ENCODE data around the gene SLC24A5.

The SLC24A5 gene

DNA sequence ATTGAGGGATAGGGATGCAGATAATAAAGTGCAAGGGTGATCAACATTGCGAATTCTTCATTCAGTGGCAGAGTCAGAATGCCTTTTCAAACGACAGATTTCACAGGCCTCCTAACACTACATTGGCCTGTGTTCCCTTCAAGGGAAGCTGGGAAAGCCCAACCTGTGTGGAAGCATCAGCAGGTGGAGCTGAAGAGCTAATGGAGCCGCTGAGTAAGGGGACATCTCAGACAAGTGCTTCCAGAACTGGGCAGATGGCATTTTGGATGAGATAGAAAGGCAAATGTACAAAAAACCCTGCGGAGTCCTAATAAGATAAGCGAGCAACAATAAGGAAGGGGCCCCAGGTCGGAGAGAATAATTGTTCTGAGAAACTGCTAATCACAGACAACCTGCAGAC is 8.5 kb upstream of the SLC24A5 start:
- no peak for DNase-seq (ENCODE audit: low read depth)

DNA sequence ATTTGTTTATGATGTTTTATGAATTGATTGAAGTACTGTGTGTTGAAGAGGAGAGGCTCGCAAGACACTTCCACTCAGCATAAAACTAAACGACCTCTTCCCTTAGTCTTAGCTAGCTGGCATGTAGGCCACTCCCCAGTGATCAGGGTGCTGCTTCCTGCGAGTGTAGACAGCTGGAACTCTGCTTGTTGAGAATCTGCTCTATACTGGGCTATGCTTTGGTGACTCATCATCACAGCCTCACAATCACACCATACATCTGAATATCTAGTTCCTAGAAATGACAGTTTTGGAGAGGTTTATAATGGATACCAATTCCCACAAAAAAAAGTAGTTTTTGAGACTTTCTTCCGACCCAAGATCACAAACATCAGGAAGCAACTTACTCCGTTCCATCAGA is 1.5 kb upstream of the SLC24A5 start:
- DNase-seq (ENCODE audit: low read depth), result no peak

GRCh38 chr15:48121849-48122248 is 1.1 kb downstream of the SLC24A5 start:
- DNase-seq (ENCODE audit: low read depth), result no peak

- DNase-seq (ENCODE audit: low read depth), result no peak
Observed at GRCh38 chr15:48126667-48127355, 6.0 kb downstream of the SLC24A5 start.

- no peak for DNase-seq (ENCODE audit: low read depth)
Observed at GRCh38 chr15:48131324-48131723, 10.5 kb downstream of the SLC24A5 start.

DNA sequence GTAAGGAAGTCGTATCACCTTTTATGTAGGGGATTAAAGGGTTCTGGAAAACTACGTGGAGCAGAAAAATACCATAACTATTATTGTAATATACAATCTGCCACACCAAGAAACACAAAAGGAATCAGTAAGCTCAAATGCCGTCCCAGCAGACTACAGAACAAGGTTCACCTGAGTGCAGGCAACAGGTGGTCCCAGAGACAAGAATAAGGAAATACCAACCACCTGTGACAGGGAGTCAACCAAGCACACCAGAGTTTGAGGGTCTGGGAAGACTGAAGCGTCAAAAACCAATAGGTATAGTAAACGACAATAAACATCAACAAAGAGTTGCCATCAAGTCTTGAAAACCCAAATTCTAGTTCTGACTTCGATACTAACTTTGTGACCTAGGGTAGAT is 12.1 kb downstream of the SLC24A5 start:
- no peak for DNase-seq (ENCODE audit: low read depth)

DNA sequence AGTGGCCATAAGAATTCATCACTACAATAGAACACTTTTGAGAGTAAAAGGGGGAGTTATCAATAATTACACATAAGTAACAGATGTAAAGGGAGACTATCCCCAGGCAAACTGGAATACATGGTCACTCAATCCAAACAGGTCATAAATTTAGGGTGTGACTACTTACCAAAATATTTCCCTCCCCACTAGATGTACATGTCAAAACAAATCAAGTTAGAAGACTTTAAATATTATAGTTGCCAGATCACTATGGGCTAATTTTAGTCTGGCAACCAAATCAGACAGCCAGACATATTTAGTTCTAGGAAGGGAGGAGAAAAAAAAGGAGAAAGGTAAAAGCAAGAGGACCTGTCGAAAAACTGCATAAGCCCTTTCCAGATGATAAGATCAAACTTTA is 23.1 kb downstream of the SLC24A5 start:
- DNase-seq (ENCODE audit: low read depth), result no peak

GRCh38 chr15:48144889-48145288 is 24.1 kb downstream of the SLC24A5 start:
- DNase-seq (ENCODE audit: low read depth), result no peak

DNA sequence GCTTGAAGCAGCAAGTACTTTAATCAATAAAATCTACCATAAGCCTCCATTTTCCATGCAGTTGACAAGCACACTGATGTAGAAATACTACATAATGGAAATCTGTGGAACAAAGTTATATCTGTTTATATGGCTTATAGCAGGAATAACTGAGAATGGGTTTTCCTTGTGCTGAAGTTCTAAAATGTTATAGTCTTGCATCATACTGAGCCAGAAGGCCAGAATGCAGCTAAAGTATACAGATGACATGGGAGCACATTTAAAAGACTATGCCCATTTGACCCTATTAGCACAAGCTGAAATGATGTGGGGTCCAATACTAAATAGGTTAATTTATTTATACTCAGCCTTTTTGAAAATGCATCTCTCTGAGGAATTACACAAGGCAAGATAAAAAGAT is 25.1 kb downstream of the SLC24A5 start:
- DNase-seq (ENCODE audit: low read depth), result no peak

DNA sequence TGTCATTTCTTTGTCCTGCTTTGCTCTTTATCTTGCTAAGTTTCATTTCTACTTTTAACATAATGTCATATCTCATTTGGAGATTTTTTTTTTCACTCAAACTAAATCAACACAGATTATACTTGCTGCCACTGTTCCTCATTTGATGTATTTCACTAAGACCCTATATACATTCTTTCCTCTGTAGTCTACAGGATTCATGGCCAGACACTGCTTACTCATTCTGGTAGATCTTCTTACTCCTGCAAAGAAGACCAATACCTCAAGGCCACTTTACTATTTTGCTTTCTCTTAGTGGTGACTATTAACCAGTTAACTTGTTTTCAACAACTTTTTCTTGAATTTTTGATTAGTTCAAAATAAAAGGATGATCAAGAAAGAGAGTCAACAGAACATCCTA is 26.6 kb downstream of the SLC24A5 start:
- no peak for DNase-seq (ENCODE audit: low read depth)

GRCh38 chr15:48149858-48150257 is 29.1 kb downstream of the SLC24A5 start:
- peak; percentile 87 for DNase-seq (ENCODE audit: low read depth)

GRCh38 chr15:48153526-48153925 is 32.7 kb downstream of the SLC24A5 start:
- DNase-seq (ENCODE audit: low read depth), result no peak

GRCh38 chr15:48168616-48169015 is 47.8 kb downstream of the SLC24A5 start:
- no peak for DNase-seq (ENCODE audit: low read depth)

DNA sequence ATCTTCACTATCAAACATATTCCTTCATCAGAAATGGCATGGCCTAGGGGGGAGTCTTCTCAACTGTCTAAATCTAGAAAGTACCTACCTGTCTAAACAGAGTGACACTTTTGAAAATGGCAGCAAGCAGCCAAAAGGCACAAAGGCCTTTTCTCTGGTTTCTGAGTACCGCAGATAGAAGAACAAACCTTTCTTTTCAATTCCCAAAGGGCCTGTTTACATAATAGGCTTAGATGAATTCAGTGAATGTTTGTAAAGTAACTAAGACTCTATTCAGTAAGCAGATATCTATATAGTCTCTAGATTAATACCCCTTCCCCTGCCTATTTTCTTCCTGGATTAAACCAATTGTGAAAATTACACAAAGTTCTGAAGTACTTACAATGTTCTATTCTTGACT is 50.2 kb downstream of the SLC24A5 start:
- no peak for DNase-seq (ENCODE audit: low read depth)

DNA sequence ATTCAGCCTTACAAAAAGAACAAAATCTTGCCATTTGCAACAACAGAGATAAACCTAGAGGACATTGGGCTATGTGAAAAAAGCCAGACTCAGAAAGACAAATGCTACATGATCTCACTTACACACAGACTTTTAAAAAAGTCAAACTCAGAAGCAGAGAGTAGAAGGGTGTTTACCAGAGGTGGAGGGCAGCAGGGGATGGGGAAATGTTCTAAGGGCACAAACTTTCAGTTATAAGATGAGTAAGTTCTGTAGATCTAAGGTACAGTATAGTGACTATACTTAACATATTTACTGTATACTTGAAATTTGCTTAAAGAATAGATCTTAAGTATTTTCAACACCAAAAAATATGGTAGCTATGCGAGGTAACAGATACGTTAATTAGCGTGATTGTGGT is 54.3 kb downstream of the SLC24A5 start:
- DNase-seq (ENCODE audit: low read depth), result no peak

DNA sequence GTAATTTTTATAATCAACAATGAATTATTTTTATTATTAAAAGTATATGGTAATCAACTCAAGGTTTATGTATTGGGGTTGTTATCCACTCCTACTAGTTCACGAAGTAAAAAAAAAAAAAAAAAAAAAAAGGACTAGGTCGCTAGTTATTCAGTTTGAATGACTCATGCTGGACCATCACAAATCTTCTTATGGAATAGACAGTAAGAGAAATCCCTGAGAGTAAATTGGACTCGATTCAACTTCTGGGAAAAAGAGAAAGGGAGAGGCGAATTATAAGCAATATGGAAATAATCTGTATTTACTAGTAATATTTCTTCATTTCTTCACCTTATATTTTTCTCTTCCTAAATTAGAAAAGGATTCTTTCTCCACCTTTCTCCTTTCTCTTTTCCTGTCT is 55.3 kb downstream of the SLC24A5 start:
- no peak for DNase-seq (ENCODE audit: low read depth)

- no peak for DNase-seq (ENCODE audit: low read depth)
Observed at GRCh38 chr15:48176957-48177356, 56.2 kb downstream of the SLC24A5 start.

- DNase-seq (ENCODE audit: low read depth), result peak; percentile 27
Observed at GRCh38 chr15:48177383-48177765, 56.6 kb downstream of the SLC24A5 start.

- DNase-seq (ENCODE audit: low read depth), result peak; percentile 34
Observed at GRCh38 chr15:48177766-48178647, 57.2 kb downstream of the SLC24A5 start, which contains the start of gene MYEF2. Gene MYEF2, minus strand, starts transcription at chr15:48178295. Its CDS starts 58 bp downstream, at chr15:48178237.

DNA sequence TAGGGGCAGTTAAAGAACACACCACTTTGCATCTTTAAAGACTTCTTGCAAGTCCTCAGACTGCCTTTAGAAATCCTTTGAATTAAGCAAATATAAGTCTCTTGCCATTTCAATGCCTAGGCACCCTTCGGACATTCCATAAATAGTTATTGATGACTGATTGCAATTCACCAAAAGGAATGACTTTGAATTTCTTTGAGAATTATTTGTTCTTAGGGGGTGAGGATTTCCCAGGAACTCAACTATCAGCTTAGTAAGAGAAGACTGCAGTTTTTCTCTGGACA is 57.8 kb downstream of the SLC24A5 start:
- no peak for DNase-seq (ENCODE audit: low read depth)

DNA sequence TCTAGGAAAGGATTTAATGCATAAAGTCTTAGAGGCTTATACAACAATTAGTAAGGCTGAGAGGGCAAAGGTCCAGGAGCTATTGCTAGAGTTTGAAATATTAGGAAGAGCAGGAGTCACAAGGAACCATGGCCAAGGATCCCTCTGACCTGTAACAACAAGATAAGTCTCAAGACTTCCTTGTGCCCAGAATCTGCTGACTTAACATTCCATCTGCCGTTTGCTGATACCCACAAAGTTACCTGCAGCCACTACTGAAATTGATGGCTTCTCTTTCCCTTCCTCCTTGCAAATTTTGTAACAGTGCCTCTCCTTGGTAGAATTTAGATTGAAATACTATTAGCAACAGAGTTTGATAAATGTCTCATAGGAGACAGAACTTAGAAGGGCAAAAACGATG is 62.0 kb downstream of the SLC24A5 start:
- DNase-seq (ENCODE audit: low read depth), result no peak

GRCh38 chr15:48185529-48185928 is 64.7 kb downstream of the SLC24A5 start:
- DNase-seq (ENCODE audit: low read depth), result no peak

- no peak for DNase-seq (ENCODE audit: low read depth)
Observed at GRCh38 chr15:48186271-48186670, 65.5 kb downstream of the SLC24A5 start.
